ENCODE measurements around the gene EVI5. TPM values are rescaled to one million over a fixed set of nuclear protein-coding genes. Genes with fewer than 3 reads are reported as not detected.

The EVI5 gene
- total and polyA plus RNA-seq, 2 experiments from 2014 or later: 16.3 to 30.8 TPM

GRCh38 chr1:92705446-92705845 lies 79.5 kb downstream of the EVI5 start:
- DNase-seq (ENCODE audit: low read depth in 1 of 2, low spot score in 1 of 2): peak in 1 of 2 donors; percentile 48
- H3K36me3 ChIP-seq: no peaks in the 10 kb centered on the region
- no peak overlapping the region for H3K4me3 ChIP-seq
- H3K27ac ChIP-seq: no peak overlapping the region
- TF ChIP-seq, protein P1, sequence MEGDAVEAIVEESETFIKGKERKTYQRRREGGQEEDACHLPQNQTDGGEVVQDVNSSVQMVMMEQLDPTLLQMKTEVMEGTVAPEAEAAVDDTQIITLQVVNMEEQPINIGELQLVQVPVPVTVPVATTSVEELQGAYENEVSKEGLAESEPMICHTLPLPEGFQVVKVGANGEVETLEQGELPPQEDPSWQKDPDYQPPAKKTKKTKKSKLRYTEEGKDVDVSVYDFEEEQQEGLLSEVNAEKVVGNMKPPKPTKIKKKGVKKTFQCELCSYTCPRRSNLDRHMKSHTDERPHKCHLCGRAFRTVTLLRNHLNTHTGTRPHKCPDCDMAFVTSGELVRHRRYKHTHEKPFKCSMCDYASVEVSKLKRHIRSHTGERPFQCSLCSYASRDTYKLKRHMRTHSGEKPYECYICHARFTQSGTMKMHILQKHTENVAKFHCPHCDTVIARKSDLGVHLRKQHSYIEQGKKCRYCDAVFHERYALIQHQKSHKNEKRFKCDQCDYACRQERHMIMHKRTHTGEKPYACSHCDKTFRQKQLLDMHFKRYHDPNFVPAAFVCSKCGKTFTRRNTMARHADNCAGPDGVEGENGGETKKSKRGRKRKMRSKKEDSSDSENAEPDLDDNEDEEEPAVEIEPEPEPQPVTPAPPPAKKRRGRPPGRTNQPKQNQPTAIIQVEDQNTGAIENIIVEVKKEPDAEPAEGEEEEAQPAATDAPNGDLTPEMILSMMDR (IDR thresholded peaks at IDR 0.05; ENCODE audit: low read depth, low read length): no peak
- H3K27me3 ChIP-seq: no peaks in the 10 kb centered on the region
- peaks cover 8% of the 10 kb centered on the region for H3K4me1 ChIP-seq (ENCODE audit: low read depth)
- H3K9me3 ChIP-seq (ENCODE audit: low read depth): no peaks in the 10 kb centered on the region

DNA sequence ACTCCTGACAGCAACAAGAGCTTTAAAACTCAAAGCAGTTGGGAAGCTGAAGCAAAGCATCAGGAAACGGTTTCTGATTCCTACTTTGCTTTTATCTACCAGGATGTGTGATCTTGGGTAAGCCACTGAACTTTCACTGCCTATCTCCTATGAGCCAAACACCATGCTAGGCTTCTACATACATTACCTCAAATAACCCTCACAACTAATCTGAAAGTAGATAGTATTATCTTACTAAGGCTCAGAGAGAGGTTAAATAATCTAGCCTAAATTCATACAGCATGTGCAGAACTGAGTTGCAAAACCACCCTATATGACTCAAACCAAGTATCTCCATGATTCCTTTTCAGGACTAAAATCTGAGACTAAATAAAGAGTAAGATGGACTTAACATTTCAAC lies 83.8 kb downstream of the EVI5 start:
- TF ChIP-seq, protein P1 (IDR thresholded peaks at IDR 0.05; ENCODE audit: low read depth, low read length): no peak
- no peaks in the 10 kb centered on the region for H3K9me3 ChIP-seq (ENCODE audit: low read depth)
- no peak overlapping the region for H3K27ac ChIP-seq
- H3K4me1 ChIP-seq (ENCODE audit: low read depth): peaks cover 8% of the 10 kb centered on the region
- no peaks in the 10 kb centered on the region for H3K27me3 ChIP-seq
- H3K36me3 ChIP-seq: peaks cover 6% of the 10 kb centered on the region
- DNase-seq (ENCODE audit: low read depth in 1 of 2, low spot score in 1 of 2): peak in 1 of 2 donors; percentile 90
- no peak overlapping the region for H3K4me3 ChIP-seq

DNA sequence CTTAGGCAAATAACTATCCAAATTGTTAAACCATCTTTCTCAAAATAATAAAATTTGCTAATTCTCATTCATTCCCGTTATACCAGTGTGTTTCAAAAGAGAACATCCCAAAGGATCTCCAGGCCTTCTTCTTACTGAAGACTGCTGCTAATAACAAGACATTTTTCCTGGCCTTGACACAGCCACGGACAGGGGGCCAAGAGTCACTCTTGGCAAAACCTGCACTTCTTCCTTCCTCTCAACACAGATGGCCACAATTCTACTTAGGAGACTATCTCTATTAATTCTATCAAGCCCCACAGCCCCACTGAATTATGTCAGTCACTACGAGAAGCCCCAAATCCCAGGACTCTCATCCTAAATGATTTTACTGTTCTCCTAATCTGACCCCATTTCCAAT lies 86.0 kb downstream of the EVI5 start:
- H3K4me1 ChIP-seq (ENCODE audit: low read depth): no peaks in the 10 kb centered on the region
- H3K4me3 ChIP-seq: no peak overlapping the region
- DNase-seq (ENCODE audit: low read depth in 1 of 2, low spot score in 1 of 2): no peak
- H3K36me3 ChIP-seq: peaks cover 21% of the 10 kb centered on the region
- TF ChIP-seq, protein P1 (IDR thresholded peaks at IDR 0.05; ENCODE audit: low read depth, low read length): no peak
- H3K27me3 ChIP-seq: no peaks in the 10 kb centered on the region
- H3K9me3 ChIP-seq (ENCODE audit: low read depth): no peaks in the 10 kb centered on the region
- no peak overlapping the region for H3K27ac ChIP-seq

DNA sequence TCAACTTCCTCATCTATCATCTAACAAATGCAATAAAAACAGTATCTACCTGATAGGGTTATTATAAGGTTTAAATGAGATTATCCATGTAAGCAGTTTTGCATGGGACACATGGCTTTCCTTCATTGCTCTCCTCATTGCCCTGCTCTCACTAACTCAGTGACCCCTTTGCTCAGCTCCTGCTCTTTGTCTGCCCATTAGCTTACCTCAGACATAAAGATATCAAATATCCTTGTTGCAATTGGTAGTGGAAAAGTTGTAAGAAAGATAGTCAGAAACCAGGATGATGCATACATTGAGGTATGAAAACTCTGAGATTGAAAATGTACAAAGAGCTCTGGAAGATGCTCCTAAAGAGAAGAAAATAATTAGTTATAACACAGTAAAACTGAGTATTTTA lies 89.8 kb downstream of the EVI5 start:
- no peak for DNase-seq (ENCODE audit: low read depth in 1 of 2, low spot score in 1 of 2)
- Histone ChIP-seq H3K36me3 (peaks cover 34% of the 10 kb centered on the region), H3K4me1 (ENCODE audit: low read depth) (no peaks in the 10 kb centered on the region), H3K9me3 (ENCODE audit: low read depth) (no peaks in the 10 kb centered on the region), H3K4me3 (no peak overlapping the region), H3K27me3 (no peaks in the 10 kb centered on the region), H3K27ac (no peak overlapping the region)
- TF ChIP-seq, protein P1 (IDR thresholded peaks at IDR 0.05; ENCODE audit: low read depth, low read length): no peak

GRCh38 chr1:92691925-92692324 lies 93.0 kb downstream of the EVI5 start:
- TF ChIP-seq, protein P1 (IDR thresholded peaks at IDR 0.05; ENCODE audit: low read depth, low read length): no peak
- DNase-seq (ENCODE audit: low read depth in 1 of 2, low spot score in 1 of 2): no peak
- no peak overlapping the region for H3K4me3 ChIP-seq
- H3K4me1 ChIP-seq (ENCODE audit: low read depth): no peaks in the 10 kb centered on the region
- no peaks in the 10 kb centered on the region for H3K27me3 ChIP-seq
- H3K9me3 ChIP-seq (ENCODE audit: low read depth): no peaks in the 10 kb centered on the region
- H3K36me3 ChIP-seq: peaks cover 28% of the 10 kb centered on the region
- no peak overlapping the region for H3K27ac ChIP-seq
